Measurements from ENCODE around the gene S100Z.

DNA sequence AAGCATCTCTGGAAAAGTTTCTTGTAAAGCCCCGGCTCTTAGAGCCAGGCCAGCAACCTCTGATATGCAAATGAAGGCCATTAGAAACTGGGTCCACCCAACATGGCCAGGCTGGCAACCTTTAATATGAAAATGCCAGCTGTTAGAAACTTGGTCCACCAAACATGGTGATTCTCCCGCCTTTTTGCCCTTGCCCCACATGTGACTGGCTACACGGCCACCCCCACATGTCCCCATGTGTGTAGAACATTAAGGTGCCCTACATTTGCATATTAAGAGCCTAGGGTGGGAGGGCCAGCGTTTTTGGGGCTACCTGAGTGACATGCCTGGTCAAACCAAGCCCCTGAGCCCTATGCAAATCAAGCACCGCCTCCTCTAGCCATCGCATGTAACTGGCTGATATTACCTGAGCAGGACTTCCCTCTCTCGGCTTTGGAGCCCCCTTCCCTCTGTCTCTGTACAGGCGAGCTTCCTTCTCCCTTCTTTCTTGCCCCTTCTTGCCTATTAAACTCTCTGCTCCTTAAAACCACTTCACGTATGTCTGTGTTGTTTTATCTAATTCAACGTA is 39.0 kb downstream of the S100Z start:
- TF ChIP-seq LARP7 (IDR thresholded peaks at IDR 0.05) (no peak), HDGF (IDR thresholded peaks at IDR 0.05) (no peak), ZBED1 (IDR thresholded peaks at IDR 0.05; ENCODE audit: borderline replicate concordance) (no peak)
